GM12875 (cell line): ENCODE data around the gene TMEM140.

Experiments used
- H3K4me3 ChIP-seq: one replicate; pipeline ENCODE4 v1.5.1; 2011; ENCODE audit warnings: low read depth, low read length, control low read depth
- CTCF ChIP-seq: IDR thresholded peaks from 2 replicates; pipeline ENCODE4 v1.5.1; 2011; ENCODE audit warnings: low read depth, mild to moderate bottlenecking, control low read depth, inconsistent platforms, low read length, moderate library complexity, borderline replicate concordance; ENCODE audit not compliant: insufficient read depth

Gene TMEM140

DNA sequence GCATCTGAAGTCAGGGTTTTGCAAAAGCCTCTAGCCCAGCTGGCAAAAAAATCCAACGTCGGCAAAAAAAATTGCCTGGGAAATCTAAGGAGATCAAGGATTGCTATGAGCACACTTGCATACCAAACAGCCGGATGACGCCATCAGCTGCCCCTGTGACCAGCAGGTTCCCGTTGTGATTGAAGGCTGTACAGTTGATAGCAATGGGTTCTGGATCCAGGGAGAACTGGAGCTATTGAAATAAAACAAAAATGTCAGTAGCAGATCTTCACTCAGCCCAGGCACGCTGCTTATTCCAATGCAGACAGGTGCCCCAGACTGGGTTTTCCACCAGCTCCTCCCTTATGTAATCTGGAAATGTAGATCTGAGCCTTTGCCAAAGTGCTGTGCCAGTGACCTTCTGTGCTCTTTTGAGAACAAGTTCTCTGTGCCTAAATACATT lies 41.4 kb downstream of the TMEM140 start:
- TF ChIP-seq CTCF: no peak
- no peak overlapping the region for H3K4me3 ChIP-seq

GRCh38 chr7:135189961-135190360 lies 42.1 kb downstream of the TMEM140 start:
- H3K4me3 ChIP-seq: no peak overlapping the region
- TF ChIP-seq CTCF: no peak

- no peak for TF ChIP-seq CTCF
- H3K4me3 ChIP-seq: no peak overlapping the region
These were observed 42.8 kb downstream of the TMEM140 start for GRCh38 chr7:135190703-135191102.

DNA sequence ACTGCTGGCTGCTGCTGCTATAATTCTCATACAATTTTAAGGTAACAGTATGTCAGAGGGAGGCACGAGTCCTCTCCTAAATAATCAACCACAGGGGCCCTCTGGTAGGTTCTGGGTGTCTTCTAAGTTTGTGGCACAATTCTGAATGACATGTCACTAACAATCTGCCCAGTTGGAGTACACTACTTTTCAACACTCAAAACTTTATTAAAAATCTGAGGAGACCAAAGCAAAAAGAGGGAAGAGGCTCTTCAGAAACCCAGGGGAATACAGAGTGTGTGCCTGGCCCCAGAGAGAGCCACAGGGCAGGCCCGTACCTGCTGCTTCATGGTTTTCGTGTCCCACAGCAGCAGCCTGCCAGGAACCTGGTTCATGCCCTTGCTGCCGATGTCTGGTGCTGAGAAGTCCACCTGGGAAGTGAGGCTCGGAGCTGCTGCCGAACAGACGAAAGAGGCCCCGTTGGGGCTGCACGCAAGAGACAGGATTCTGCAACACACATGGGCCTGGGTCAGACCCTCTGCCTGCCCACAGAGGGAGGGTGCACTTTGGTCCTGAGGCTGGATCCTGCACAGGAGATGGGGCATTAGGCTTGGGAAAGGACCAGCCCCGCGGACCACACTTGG lies 45.2 kb downstream of the TMEM140 start:
- no peak overlapping the region for H3K4me3 ChIP-seq

GRCh38 chr7:135193615-135194081 lies 45.8 kb downstream of the TMEM140 start:
- no peak overlapping the region for H3K4me3 ChIP-seq
- no peak for TF ChIP-seq CTCF

More for the DNA sequence above, 45.2 kb downstream of the TMEM140 start:
- TF ChIP-seq CTCF: no peak

DNA sequence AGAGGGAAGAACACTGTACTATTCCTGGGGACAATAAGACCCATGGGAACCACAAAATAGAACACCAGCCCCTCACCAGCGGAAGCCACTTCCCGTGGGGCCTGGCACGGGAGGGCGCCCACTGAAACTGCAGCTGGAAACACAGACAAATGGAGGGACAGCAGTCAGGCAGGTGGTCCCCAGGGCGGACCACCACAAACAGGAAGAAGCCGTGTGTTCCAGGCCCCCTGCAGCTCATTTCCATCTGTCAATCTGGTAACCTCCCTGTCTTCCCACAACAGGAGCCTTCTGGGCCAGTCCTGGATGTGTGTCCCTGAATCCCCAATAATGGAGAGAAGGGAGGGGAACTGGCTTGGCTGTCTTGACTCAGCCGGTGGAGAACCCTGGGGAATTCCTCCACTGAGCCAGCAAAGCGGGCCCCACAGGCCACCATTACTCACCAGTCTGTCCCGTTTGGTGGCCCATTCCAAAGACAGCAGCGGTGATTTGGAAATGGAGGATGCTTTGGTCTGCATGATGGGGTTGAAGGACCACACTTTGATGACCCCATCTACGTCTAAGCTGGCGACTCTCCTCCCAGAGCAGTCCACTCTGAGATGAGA lies 46.7 kb downstream of the TMEM140 start:
- no peak overlapping the region for H3K4me3 ChIP-seq
- no peak for TF ChIP-seq CTCF

DNA sequence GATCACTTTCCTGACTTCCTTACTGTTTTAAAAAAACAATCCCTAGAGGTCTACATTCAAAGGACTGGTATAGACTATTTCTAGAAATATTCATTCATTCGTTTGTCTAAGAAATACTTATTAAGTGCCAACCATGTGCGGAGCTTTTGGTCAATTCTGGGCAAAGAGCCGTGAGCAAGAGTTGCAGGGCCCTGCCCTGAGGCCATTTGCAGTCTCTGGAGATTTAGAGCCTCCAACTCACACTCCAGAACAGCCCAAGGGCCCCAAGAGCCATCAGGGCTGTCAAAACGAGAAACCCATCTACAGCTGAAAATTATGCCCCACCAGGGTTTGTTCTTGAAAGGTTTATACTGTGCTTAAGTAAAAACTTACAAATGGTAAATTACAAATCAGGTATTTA lies 47.3 kb downstream of the TMEM140 start:
- TF ChIP-seq CTCF: no peak

More for the DNA sequence above, 47.3 kb downstream of the TMEM140 start:
- H3K4me3 ChIP-seq: no peak overlapping the region
